Hepatocyte (in vitro differentiated cells): ENCODE results near the gene GRK4. TPM values are rescaled to one million over a fixed set of nuclear protein-coding genes. Genes with fewer than 3 reads are reported as not detected.

Source experiments
- DNase-seq: peaks from one replicate; pipeline ENCODE4 v3.0.0-alpha.2; 2016; ENCODE audit warnings: low spot score
- H2AFZ ChIP-seq: fragments of 200-600 bp; sonication (generic); 2 replicates; pipeline ENCODE4 v1.6.0; 2016; ENCODE audit warnings: antibody characterized with exemption, mild to moderate bottlenecking
- H3K27ac ChIP-seq: fragments of 200-600 bp; sonication (generic); 2 replicates; pipeline ENCODE4 v1.5.1; 2016; ENCODE audit warnings: mild to moderate bottlenecking
- H3K27me3 ChIP-seq: fragments of 200-600 bp; sonication (generic); 2 replicates; pipeline ENCODE4 v1.6.1; 2016
- H3K36me3 ChIP-seq: fragments of 200-600 bp; sonication (generic); replicated peaks from 2 replicates; pipeline ENCODE4 v1.5.1; 2016; ENCODE audit warnings: low read depth; ENCODE audit not compliant: insufficient read depth
- H3K4me1 ChIP-seq: fragments of 200-600 bp; sonication (generic); 2 replicates; pipeline ENCODE4 v1.5.1; 2016; ENCODE audit warnings: mild to moderate bottlenecking, moderate library complexity; ENCODE audit not compliant: insufficient read depth
- H3K4me2 ChIP-seq: fragments of 200-600 bp; sonication (generic); 2 replicates; pipeline ENCODE4 v1.6.0; 2016
- H3K4me3 ChIP-seq: fragments of 200-600 bp; sonication (generic); 2 replicates; pipeline ENCODE4 v1.5.1; 2016; ENCODE audit warnings: mild to moderate bottlenecking
- H3K79me2 ChIP-seq: fragments of 200-600 bp; sonication (generic); 2 replicates; pipeline ENCODE4 v1.6.0; 2017; ENCODE audit warnings: mild to moderate bottlenecking
- H3K9me2 ChIP-seq: fragments of 200-600 bp; sonication (generic); replicated peaks from 2 replicates; pipeline ENCODE4 v1.6.0; 2017; ENCODE audit warnings: mild to moderate bottlenecking; ENCODE audit not compliant: insufficient read depth
- H3K9me3 ChIP-seq: fragments of 200-600 bp; sonication (generic); 2 replicates; pipeline ENCODE4 v1.5.1; 2016; ENCODE audit warnings: low read depth, mild to moderate bottlenecking
- H4K20me1 ChIP-seq: fragments of 200-600 bp; sonication (generic); 2 replicates; pipeline ENCODE4 v1.6.0; 2016; ENCODE audit warnings: mild to moderate bottlenecking; ENCODE audit not compliant: insufficient read depth, poor library complexity, severe bottlenecking
- CTCF ChIP-seq: fragments of 200-600 bp; sonication (generic); IDR thresholded peaks from 2 replicates; pipeline ENCODE4 v1.5.1; 2016; ENCODE audit warnings: antibody characterized with exemption, mild to moderate bottlenecking; ENCODE audit not compliant: poor library complexity
- EZH2 ChIP-seq: fragments of 200-600 bp; sonication (generic); IDR thresholded peaks from 2 replicates; pipeline ENCODE4 v1.6.1; 2016; ENCODE audit warnings: antibody characterized with exemption, mild to moderate bottlenecking, borderline replicate concordance
- EZH2phosphoT487 ChIP-seq: fragments of 200-600 bp; sonication (generic); IDR thresholded peaks from one replicate; pipeline ENCODE4 v1.6.1; 2018; ENCODE audit warnings: antibody characterized with exemption, mild to moderate bottlenecking, low read depth, moderate library complexity; ENCODE audit not compliant: unreplicated experiment, severe bottlenecking
- WGBS: methylation state at CpG from one replicate; pipeline ENCODE4 v1.1.6; 2016; ENCODE audit warnings: low lambda C conversion rate; ENCODE audit errors: missing lambda C conversion rate; 5-methylcytosine and 5-hydroxymethylcytosine counted together
- polyA plus RNA-seq: library from polyadenylated mRNA; unstranded; fragments of >200 nt; fragmentation: Nextera tagmentation; extraction: Ambion mirVana; gene quantifications from 2 replicates; pipeline ENCODE4 v1.2.1, GENCODE V29; 2016
- total RNA-seq: library from RNA; depleted of rRNA; stranded (reverse); fragments of >200 nt; gene quantifications from 2 replicates; pipeline ENCODE4 v1.2.3, GENCODE V29; 2014

Gene GRK4
- total and polyA plus RNA-seq, 2 experiments from 2014 or later, result 4.9 to 6.1 TPM

GRCh38 chr4:2933566-2934076 lies 29.8 kb upstream of the GRK4 start:
- Histone ChIP-seq H3K36me3 (no peaks in the 10 kb centered on the region), H3K79me2 (peaks cover 28% of the 10 kb centered on the region), H3K9me2 (no peaks in the 10 kb centered on the region), H3K4me3 (peak overlapping the region; percentile 87), H3K27ac (peak overlapping the region; percentile 50), H2AFZ (peak overlapping the region; percentile 52), H3K4me1 (peaks cover 29% of the 10 kb centered on the region), H3K4me2 (peak overlapping the region; percentile 94), H4K20me1 (no peaks in the 10 kb centered on the region), H3K27me3 (no peaks in the 10 kb centered on the region), H3K9me3 (no peaks in the 10 kb centered on the region)
- TF ChIP-seq EZH2, result no peak
- TF ChIP-seq CTCF, result no peak
- no peak for TF ChIP-seq EZH2phosphoT487
- 55% methylated on average over 15 of the region's 31 CpGs for WGBS
- no peak for DNase-seq

GRCh38 chr4:2934077-2934812 lies 29.1 kb upstream of the GRK4 start:
- peak overlapping the region; percentile 50 for H3K27ac ChIP-seq
- no peaks in the 10 kb centered on the region for H4K20me1 ChIP-seq
- peak overlapping the region; percentile 94 for H3K4me2 ChIP-seq
- peaks cover 28% of the 10 kb centered on the region for H3K79me2 ChIP-seq
- peak overlapping the region; percentile 52 for H2AFZ ChIP-seq
- H3K27me3 ChIP-seq, result no peaks in the 10 kb centered on the region
- TF ChIP-seq EZH2, result no peak
- no peak for TF ChIP-seq CTCF
- TF ChIP-seq EZH2phosphoT487, result no peak
- H3K9me3 ChIP-seq, result no peaks in the 10 kb centered on the region
- H3K4me3 ChIP-seq, result peak overlapping the region; percentile 87
- H3K36me3 ChIP-seq, result no peaks in the 10 kb centered on the region
- H3K9me2 ChIP-seq, result no peaks in the 10 kb centered on the region
- 0% methylated on average over 17 of the region's 93 CpGs for WGBS
- DNase-seq, result peak; percentile 63
- peaks cover 29% of the 10 kb centered on the region for H3K4me1 ChIP-seq

- Histone ChIP-seq H3K4me2 (peak overlapping the region; percentile 92), H3K9me3 (no peaks in the 10 kb centered on the region), H4K20me1 (no peaks in the 10 kb centered on the region), H3K4me1 (peaks cover 29% of the 10 kb centered on the region), H3K36me3 (no peaks in the 10 kb centered on the region), H3K27ac (peak overlapping the region; percentile 96), H3K79me2 (peaks cover 28% of the 10 kb centered on the region), H3K4me3 (peak overlapping the region; percentile 90), H3K27me3 (no peaks in the 10 kb centered on the region), H3K9me2 (no peaks in the 10 kb centered on the region), H2AFZ (peak overlapping the region; percentile 79)
- WGBS, result under 1% methylated on average over 64 of the region's 70 CpGs
- no peak for TF ChIP-seq EZH2
- no peak for TF ChIP-seq CTCF
- no peak for TF ChIP-seq EZH2phosphoT487
- peak; percentile 97 for DNase-seq
These were observed 28.3 kb upstream of the GRK4 start for GRCh38 chr4:2934813-2935761.
